ENCODE results near the gene COX7A2L.

- no peak for TF ChIP-seq CTCF (IDR thresholded peaks at IDR 0.05)
- TF ChIP-seq FOXJ3 (CRISPR knock-in tag; IDR thresholded peaks at IDR 0.05; ENCODE audit: borderline replicate concordance), result no peak
- no peak for TF ChIP-seq OVOL2 (CRISPR knock-in tag; IDR thresholded peaks at IDR 0.05; ENCODE audit: borderline replicate concordance)
- no peak for TF ChIP-seq ZNF281 (CRISPR knock-in tag; IDR thresholded peaks at IDR 0.05)
- TF ChIP-seq SMAD3 (CRISPR knock-in tag; IDR thresholded peaks at IDR 0.05; ENCODE audit: borderline replicate concordance), result no peak
Observed at GRCh38 chr2:42337846-42338566, 23.0 kb downstream of the COX7A2L start.

All from WTC11 (cell line).